Fibroblast of skin of abdomen (primary cell): ENCODE results near the gene ZNF747.
"Not testable (repeated sequence)": the region's sequence is repeated elsewhere in the genome, so short reads cannot be mapped to it uniquely, and the experiment has no call there.

Source experiments
- DNase-seq: peaks from one replicate; pipeline ENCODE4 v3.0.0-alpha.2; 2013

ZNF747 gene

DNA sequence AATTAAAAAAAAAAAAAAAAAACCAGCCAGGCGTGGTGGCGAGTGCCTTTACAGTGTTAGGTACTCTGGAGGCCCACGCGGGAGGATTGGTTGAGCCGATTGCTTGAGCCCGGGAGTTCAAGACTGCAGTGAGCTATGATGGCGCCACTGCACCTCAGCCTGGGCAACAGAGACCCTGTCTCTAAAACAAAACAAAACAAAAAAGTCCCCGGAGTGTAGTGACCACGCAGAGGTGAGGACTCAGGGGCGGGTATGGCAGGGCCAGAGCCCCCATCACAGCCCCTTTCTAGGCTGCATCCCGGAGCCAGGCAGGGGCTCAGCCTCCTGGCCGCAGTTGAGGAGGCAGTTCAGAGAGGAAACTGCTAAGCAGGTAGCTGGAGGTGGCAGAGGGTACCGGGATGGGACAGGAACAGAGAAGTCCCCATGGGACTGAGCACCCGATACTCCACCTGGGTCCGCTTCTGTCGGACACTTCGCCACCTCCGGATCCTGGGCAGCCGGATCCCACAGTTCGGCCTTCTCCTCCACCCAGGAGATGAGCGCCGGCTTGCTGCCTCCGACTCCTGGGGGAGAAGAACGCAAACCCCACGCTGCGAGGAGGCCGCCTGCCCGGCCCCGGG lies 800 bp downstream of the ZNF747 start:
- no peak for DNase-seq

DNA sequence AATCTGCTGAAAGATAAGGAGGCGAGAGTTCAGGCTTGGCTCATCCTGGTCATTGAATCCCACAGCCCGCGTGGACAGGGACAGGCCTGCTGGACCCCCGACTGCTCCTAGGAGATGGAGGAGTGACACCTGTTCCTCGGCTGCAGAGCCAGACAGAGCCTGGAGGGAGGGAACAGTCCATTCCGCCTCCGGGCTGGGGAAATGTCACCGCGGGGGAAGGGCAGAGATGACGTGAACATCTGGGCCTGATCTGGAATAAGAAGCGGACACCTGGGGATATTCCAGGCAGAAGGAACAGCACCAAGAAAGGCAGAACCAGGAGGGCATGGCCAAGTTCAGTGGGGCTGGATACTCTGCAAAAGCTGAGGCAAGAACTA lies 1.5 kb downstream of the ZNF747 start:
- no peak for DNase-seq

DNA sequence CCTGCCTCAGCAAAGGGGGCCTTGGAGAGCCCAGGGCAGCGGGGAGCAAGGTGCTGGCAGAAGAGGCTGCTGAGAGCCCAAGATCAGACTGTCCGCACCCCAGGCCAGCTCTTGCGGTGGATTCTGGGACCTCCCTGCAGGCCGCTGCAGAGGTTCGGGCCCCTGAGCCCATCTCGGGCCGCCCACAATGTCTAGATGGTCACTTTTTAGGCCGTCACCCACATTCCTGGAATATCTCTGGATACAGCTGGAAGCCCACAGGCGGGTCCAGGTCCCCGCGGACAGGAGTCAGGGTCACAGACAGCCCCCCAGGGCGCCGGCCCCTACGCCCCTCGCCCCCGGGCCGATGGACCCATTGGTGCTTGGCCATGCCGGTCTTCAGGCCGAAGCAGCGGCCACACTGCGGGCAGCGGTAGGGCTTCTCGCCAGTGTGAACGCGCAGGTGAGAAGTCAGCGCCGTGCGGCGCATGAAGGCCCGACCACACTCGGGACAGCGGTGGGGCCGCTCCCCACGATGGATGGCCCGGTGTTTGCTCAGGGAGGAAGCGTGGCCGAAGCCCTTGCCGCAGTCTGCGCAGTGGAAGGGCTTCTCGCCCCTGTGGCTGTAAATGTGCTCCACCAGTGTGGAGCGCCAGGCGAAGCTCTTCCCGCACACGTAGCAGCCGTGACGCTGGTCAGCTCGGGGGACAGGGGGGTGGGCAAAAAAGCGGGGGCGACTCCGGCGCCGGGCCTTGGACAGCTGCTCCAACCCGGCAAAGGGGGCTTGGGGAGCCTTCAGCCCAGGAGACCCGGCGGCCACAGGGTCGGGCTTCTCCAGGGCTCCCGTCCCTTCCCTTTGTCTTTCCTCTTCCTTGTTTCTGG lies 2.1 kb downstream of the ZNF747 start:
- no peak for DNase-seq

DNA sequence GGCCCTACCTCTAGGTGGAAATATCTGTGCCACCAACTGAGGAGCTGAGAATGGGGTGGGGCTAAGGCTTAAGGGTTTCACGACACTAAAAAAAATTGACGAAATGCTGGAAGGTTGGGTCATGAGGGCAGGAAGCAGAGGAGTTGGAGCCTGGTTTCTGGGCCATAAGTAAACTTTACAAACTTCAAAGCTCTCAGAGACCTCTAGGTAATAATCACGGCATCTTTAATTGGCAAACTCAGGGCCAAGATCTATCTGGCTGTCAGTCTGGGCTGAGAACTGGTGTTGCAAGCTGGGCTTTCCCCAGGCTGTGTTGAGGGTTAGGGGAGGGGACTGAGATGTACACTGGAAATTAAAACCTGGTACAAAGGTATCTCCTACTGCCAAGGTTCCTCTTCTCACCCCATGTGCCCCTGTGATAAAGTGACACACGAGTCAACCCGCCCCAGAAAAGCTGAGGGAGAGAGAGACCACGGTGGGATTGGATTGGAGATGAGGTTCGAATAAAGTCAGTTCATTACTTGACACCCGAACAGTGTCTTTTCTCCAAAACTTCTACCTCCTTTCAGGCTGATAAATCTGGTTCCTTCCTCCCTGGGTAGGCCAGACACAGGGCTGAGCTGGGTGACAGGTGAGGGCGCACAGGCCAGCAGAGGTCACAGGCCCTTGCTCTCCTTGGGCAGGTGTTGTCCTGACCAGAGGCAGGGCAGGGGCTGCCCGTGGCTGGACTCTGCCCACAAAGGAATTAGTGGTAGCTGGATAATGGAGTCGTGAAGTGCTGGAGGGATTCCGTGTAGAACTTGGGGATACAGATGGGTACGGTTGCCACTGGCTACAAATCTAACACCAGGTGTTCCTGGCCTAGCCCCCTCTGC lies 4.3 kb downstream of the ZNF747 start:
- no peak for DNase-seq

DNA sequence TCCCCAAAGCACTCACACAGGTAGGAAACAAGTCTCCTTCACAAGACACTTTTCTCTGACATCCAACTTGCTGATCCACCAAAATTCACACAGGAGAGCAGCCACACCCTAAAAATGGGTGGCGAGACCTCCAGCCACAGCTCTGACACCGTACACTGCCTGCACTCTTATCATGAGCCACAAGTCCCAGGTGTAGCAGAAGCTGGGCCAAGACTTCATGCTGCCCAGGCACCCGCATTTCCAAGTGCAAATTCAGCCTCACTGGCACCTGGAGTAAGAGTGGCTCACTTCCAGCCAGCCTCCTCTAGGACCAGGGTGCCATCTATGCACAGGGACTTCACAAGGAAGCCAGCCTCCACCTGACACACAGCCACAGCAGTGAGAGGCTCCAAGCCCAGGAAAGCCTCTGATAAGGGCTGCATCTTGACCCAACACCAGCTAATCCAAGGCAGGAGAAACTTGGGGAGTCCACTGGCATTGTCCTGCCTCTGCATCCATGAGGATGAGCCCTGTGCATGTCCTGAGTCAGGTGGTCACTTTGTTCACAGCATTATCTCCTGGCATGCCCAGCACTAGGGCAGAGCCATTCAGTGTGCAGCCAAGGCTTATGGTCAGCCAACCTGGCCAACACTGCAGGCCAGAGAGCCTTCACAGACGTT lies 5.7 kb downstream of the ZNF747 start:
- no peak for DNase-seq

DNA sequence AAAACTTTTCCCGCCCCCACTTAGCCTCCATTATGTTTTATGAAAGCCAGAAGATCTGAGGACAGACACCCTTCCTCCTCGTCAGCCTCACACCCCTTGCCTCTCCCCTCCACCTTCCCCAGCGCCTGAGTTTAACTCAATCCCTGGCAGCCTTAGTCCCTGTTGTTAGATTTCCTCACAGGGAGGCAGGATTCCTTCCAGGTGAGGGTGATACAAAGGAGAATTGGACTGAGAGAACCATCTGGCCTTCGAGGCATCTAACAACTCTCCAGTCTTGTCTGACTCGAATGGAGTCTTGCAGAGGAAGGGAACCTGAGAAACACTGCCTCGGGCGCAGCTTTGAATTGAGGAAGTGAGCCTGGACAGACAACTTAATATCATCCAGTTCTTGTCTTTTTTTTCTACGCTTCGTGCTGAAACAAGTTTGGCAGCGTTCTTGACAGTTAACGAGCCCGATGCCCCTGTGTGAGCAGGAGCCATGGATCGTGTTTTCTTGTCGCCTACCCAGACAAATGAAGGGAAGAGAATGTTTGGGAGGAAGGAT lies 7.0 kb downstream of the ZNF747 start:
- no peak for DNase-seq

DNA sequence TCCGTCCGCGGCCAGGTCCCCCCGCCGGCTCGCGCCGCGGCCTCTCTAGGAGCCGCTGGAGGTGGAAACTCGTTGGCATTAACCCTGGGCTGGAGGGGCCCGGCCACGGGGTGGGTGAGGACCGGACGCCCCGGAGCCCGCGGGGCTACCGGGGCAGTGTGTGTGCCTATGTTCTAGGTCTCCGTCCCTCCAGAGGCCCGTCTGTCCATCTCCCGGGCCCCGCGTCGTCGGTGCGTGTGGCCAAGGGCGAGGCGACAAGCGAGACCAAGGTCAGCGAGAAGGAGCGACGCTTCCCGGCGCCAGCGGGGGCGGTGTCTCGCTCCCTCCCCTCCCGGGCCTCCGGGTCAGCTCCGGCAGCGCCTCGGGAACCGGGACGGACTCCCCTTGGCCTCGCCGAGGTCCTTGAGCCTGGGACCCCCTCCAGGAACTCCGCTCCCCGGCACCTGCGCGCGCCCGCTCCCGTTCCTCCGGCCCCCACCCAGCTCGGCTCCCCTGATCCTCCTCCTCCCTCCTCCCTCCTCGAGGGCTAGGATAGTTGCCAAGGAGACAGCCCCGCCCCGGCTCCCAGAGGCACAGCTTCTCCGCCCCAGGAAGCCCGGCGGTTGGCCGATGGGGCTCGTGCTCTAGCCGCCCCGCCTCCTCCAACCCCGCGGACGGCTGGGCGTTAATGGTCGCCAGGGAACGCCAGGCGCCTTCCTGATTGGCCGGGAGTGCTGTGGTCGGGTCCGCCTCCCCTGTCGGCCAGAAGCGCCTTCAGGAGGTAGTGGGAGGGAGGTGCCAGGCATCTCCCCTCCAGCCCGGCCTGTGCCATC lies 7.6 kb downstream of the ZNF747 start:
- peak; percentile 98 for DNase-seq

DNA sequence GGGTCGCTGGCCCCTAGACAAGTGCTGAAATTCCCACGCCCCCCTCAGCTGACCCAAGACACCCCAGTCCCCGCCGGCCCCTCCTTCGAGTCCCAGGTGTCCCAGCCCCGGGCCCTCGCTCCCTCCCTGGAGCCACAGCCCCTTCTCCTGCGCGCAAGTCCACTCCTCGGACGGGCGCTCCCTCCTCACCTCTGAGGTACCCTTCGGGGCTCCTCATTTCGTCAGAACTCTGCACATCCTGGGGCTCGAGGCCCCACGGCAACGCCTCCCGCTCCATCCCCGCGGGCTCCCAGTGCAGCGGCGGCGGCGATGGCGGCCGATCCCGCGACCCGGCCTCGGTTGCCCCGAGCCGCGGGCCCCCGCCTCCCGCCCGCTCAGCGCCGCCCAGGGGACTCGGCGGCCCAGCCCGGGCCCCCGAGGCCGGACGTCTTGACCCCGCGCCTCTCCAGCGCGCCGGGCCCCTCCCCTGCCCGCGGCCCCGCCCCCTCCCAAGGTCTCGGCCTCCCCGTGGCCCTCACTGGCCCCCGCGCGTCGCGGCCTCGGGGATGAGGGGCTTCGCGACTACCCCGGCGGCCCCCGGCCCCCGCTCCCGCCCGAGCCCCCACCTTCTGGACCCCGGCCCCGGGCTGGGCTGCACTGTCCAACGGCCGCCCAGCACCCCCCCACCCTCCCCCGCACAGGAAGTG lies 8.4 kb downstream of the ZNF747 start, which contains the start of gene ZNF768:
Gene ZNF768 (minus strand): TSS at position 430 of the 686 bp plus-strand sequence. CDS start 153 bp downstream, at position 277.
- DNase-seq, result peak; percentile 6

DNA sequence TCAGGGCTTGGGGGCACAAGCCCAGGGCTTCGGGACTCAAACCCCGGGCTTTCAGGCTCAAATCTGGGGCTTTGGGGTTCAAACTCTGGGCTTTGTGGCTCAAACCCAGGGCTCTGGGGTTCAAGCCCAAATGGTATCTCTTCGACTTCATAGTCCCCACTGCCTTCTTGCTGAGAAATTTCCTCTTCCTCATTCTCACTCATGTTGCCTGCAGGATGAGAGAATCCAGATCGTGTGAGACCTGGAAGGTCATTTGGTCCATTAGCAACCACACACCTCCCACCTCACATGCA lies 8.9 kb downstream of the ZNF747 start:
- DNase-seq, result no peak

DNA sequence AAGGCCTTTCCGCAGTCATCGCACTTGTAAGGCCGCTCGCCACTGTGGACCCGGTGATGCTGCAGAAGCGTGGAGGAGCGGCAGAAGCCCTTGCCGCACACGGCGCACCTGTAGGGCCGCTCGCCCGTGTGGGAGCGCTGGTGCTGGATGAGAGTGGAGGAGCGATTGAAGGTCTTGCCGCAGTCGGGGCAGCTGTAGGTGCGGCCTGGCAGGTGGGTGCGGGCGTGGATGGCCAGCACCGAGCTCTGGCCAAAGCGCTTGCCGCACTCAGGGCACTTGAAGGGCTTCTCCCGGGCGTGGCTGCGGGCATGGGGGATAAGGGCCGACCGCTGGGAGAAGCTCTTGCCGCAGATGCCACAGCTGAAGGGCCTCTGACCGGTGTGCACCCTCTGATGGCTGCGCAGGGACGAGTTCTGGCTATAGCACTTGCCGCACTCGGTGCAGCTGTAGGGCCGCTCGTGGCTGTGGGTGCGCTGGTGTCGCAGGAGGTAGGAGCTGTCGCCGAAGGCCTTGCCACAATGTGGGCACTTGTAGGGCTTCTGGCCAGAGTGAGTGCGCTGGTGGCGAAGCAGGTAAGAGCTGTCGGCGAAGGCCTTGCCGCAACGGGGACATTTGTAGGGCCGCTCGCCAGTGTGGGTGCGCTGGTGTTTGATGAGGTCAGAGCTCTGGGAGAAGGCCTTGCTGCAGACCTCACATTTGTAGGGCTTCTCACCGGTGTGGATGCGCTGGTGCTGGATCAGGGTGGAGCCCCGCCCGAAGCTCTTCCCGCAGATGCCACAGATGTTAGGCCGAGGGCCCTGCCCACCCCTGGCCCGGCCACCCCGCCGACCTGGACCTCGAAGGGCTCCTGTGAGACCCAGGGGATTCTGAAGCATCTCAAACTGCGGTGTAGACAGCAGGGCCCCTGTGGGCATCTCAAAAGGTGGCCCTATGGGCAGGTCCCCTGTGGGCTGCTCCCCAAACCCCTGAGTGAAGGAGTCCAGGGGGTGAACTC lies 9.8 kb downstream of the ZNF747 start:
- no peak for DNase-seq

DNA sequence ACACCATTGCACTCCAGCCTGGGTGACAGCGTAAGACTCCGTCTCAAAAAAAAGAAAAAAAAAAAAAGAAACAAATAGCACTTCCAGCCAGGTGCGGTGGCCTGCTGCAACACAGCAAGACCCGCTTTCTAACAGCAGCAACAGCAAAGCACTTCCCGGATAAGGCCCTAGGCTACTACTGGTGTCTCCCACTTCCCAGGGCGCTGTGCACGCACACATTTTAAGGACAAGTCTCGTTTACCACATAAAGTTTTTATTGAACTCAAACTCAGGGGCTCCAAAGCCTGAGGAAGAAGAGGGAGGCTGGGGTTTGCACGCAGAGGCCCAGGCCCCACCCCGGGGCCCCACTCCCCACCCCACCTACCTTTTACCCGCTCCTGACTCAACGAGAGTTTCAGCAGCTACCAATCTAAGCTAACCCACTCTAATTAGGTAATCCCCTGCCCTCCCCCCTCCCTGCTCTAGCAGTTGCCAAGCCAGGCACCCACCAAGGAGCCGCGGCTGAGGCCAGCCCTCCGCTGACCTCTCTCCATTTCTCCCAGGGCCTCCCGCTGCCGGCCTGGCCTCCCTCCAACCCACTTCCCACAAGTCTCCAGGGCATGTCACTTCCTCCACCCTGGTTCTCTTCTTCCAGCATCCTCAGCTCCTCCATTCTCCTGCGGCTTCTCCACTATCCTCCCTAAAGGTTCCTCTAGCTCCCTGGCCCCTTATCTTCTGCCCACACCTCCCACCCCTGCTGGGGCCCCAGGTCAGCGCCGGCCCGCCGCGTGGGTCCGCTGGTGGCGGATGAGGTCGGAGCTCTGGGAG lies 10.7 kb downstream of the ZNF747 start:
- no peak for DNase-seq

DNA sequence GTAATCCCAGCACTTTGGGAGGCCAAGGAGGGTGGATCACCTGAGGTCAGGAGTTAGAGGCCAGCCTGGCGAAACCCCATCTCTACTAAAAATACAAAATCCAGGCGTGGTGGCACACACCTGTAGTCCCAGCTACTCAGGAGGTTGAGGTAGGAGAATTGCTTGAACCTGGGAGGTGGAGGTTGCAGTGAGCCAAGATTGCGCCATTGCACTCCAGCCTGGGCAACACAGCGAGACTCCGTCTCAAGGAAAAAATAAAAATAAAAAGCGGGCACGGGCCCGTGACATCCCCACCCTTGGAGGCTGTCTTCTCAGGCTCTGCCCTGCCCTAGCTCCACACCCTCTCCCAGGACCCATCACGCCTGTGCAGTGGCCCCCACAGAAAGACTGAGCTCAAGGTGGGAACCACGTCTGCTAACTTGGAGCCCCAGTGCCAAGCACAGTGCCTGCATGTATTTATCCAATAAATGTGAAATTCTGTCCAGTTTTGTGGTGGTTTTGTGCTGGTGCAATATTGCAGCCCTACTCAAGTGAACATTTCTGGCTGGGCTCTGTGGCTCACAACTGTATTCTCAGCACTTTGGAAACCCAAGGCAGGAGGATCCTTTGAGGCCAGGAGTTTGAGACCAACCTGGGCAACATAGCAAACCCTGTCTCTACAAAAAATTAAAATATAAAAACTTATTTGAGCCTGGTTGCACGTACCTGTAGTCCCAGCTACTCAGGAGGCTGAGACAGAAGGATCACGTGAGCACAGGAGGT lies 11.8 kb downstream of the ZNF747 start:
- not testable (repeated sequence) for DNase-seq

DNA sequence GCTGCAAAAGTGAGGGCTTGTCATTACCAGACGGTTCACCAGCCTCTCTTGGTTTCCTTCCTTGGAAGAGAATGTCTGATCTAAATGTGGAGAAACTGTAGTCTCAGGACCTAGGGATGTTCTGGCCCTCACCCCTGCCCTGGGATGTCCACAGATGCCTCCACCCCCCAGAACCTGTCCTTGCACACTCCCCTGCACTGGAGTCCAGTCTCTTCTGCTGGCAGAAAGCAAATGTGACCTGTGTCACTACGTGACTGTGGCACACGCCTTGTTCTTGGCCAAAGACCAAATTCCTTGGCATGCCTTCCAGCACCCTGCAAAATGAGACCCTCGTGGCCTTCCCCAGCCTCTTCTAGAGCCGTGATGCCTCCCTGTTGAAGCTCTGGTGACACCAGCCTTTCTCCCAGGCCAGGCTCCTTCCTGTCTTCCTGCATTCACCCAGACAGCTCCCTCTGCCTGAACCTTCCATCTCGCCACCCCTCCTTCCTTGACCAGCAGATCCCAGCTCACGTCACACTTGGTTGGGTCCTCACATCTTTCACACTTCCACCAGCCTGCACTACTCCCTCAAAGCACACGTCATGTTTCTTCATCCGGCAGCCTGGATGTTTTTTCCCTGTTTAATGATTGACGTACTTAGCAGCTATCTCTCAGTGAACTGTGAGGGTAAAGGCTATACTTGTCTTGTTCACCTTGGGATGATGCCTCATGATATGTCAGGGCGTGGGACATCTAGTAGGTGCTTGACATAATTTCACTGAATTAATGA lies 12.6 kb downstream of the ZNF747 start:
- DNase-seq, result no peak

DNA sequence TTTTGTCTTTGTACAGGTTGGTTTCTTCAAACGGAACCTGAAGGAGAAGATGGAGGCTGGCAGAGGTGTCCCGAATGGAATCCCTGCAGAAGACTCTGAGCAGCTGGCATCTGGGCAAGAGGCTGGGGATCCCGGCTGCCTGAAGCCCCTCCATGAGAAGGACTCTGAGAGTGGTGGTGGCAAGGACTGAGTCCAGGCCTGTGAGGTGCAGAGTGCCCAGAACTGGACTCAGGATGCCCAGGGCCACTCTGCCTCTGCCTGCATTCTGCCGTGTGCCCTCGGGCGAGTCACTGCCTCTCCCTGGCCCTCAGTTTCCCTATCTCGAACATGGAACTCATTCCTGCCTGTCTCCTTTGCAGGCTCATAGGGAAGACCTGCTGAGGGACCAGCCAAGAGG lies 13.2 kb downstream of the ZNF747 start:
- DNase-seq, result no peak

DNA sequence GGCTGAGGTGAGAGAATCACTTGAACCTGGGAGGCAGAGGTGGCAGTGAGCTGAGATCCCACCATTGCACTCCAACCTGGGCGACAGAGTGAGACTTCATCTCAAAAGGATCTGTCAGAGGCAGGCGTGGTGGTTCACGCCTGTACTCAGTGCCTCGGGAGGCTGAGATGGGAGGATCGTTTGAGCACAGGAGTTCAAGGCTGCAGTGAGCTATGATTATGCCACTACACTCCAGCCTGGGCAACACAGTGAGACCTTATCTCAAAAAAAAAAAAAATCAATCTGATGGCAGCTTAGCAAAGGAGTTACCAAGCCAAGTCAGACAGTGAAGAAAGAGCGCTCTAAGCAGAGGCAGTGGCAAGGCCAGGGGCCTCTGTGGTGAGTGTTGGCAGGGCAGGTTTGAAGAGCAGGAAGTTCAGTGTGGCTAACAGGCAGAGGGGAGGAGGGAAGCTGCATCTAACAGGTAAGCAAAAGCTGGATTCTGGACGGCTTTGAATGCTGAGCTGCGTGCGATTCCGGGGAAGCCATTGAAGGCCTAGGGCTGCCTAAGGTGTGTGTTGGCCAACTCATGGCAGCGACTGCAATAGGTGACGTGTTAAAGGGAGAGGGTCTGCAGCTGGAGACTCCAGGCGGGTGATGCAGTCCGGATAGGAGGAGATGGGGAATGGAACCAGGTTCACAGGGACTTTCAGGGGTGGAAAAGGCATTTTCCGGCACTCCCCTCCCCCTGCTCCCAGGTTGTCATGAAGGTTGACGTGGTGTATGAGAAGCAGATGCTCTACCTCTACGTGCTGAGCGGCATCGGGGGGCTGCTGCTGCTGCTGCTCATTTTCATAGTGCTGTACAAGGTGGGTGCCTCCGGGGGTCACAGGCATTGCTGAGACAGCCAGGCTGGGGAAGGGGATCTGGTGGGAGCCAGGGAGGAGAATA lies 15.3 kb downstream of the ZNF747 start:
- no peak for DNase-seq

DNA sequence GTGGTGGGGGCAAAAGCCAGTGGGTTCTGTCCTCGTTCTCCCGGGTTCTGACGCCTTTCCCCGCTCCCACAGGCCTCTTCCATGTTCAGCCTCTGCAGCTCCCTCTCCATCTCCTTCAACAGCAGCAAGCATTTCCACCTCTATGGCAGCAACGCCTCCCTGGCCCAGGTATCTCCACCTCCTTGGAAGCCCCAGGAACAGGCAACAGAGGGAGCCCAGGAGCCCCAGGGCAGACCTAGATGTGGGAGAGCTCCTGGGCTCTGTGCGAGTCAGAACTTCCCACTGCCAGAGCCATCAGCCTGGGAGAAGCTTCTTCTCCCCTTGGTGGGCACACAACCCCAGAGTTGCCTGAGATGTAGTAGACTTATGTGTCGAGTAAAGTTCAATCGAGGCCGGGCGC lies 16.1 kb downstream of the ZNF747 start:
- no peak for DNase-seq
